Fibroblast of lung (primary cell): ENCODE data around the gene TMPRSS15.

Experiments
- EZH2 ChIP-seq: IDR thresholded peaks from 2 replicates; pipeline ENCODE4 v1.5.1; 2012; ENCODE audit warnings: low read length, control low read depth, mild to moderate bottlenecking; ENCODE audit errors: missing control alignments
- TF ChIP-seq, protein P1 (sequence below), 2 donors: IDR thresholded peaks in 1 of 2; conservative IDR thresholded peaks in 1 of 2; 1 replicate in 1 of 2; 2 replicates in 1 of 2; pipeline ENCODE4 v1.5.1; 2011 to 2012; ENCODE audit warnings: low read length in 2 of 2, control low read depth in 1 of 2, inconsistent platforms in 1 of 2, low read depth in 1 of 2, mild to moderate bottlenecking in 1 of 2

DNA sequence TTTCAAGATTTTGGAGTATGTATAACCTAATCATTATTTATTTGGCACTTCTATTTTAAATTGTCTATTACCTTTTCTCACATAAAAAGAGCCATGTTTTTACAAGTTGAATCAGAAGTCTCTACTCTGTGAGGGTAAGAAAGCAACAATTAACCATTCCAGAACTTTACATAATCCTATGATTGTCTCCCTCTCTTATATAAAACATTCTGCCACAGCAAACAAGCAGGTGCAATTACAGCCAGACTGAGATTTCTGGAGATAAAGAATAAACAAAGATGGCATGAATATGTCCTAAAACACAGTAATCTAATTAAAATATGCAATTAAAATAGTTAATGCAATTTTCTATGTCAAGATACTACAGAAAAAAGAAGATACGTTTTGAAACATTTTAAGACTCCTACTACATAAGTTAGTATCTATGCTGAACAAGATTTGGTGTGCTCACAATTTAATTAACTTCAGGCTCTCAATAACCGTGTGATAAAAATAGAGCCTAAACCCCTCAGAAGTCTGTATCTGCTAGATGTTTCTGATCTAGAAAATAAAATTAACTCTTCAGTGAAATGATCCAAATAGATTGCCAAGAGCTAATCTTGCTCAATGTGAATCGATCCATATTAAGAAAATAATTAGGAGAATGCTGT, 13.7 kb upstream of the TMPRSS15 start:
- TF ChIP-seq EZH2, result no peak
- TF ChIP-seq, protein P1, sequence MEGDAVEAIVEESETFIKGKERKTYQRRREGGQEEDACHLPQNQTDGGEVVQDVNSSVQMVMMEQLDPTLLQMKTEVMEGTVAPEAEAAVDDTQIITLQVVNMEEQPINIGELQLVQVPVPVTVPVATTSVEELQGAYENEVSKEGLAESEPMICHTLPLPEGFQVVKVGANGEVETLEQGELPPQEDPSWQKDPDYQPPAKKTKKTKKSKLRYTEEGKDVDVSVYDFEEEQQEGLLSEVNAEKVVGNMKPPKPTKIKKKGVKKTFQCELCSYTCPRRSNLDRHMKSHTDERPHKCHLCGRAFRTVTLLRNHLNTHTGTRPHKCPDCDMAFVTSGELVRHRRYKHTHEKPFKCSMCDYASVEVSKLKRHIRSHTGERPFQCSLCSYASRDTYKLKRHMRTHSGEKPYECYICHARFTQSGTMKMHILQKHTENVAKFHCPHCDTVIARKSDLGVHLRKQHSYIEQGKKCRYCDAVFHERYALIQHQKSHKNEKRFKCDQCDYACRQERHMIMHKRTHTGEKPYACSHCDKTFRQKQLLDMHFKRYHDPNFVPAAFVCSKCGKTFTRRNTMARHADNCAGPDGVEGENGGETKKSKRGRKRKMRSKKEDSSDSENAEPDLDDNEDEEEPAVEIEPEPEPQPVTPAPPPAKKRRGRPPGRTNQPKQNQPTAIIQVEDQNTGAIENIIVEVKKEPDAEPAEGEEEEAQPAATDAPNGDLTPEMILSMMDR (conservative IDR thresholded peaks at IDR 0.05 in 1 of 2, IDR thresholded peaks at IDR 0.05 in 1 of 2; ENCODE audit: low read depth in 1 of 2, low read length in 2 of 2), result no peak
